GM19324 (cell line): Measurements from ENCODE around the gene MAP3K3.

ENCODE experiments used
- ATAC-seq: cut with Tn5 transposase; IDR thresholded peaks from one replicate; pipeline ENCODE4 v1.9.1; 2021; ENCODE audit warnings: mild to moderate bottlenecking, moderate library complexity; ENCODE audit not compliant: unreplicated experiment, low FRiP score

The MAP3K3 gene

DNA sequence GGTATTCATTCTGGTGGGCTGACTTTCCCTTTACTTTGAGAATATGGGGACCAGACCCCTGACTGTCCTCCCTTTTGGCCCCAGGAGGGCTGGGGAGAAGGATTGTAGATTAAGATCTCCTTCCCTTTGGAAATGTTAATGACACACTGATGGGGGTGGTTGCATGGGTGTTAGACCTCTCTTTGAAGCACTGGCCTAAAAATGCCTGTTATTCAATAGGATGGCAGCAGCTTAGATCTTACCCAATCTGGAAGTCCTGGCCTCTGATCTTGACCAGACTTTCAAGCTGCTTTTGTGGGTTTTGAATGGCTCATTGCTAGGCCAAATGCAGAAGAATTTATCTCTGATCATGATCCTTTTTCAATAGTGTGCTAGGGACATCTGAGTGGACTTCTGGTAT, 25.7 kb downstream of the MAP3K3 start:
- no peak for ATAC-seq

GRCh38 chr17:63649813-63650212, 27.6 kb downstream of the MAP3K3 start:
- ATAC-seq = no peak

DNA sequence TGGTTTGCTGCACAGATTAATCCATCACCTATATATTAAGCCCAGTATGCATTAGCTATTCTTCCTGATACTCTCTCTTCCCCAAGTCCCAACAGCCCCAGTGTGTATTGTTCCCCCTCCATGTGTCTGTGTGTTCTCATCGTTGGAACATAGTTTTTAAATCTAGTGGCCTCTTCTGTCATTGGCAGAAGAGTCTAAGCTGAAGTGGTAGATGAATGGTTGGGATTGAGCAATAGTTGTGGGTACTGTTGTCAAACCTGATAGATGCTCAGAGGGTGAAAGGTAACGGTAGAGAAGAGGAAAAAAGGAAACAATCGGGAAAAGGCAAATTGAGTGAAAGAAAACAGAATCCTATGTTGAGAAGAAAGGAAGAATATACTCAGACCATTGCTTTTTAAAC, 29.9 kb downstream of the MAP3K3 start:
- no peak for ATAC-seq

DNA sequence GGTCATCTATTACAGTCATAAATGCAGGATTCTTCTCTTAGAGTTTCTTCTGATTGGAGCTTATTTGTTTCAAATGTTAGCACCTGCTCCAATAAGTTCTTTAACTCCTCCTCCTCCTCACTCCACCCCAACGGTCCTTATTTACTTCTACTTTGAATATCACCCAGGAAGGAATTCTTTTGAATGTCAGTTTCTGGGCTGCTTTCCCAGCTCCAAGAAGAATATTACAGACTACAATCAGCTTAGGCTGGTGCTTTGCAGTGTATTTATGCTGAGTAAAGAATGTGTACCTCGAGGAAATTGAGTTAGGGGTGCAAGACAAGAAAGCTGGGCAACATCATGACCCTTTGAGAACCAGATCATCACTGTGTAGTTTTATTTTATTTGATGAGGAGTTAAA, 30.8 kb downstream of the MAP3K3 start:
- no peak for ATAC-seq

GRCh38 chr17:63657786-63658185, 35.6 kb downstream of the MAP3K3 start:
- ATAC-seq = no peak

GRCh38 chr17:63658366-63658765, 36.1 kb downstream of the MAP3K3 start:
- no peak for ATAC-seq

GRCh38 chr17:63659850-63660249, 37.6 kb downstream of the MAP3K3 start:
- ATAC-seq = no peak

GRCh38 chr17:63665527-63666214, 43.5 kb downstream of the MAP3K3 start:
- ATAC-seq = no peak

DNA sequence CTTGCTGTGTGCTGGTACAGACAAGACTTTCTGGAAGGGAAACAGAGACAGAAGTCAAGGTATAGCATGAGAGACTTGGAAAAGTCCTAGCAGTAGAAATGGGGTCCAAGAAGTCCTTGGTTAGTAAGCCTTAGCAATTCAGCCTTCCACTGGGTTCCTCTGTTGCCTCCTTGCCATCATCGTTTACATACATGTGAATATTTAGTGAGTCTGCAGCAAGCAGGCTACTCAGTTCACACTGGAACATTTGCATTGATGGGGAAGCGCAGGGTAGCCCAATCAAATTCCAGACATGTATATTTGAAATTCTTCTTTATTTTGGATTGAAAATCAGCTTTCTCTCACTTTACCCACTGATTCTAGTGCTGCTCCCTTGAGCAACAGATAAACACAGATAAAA, 50.6 kb downstream of the MAP3K3 start:
- no peak for ATAC-seq

GRCh38 chr17:63675231-63675606, 53.0 kb downstream of the MAP3K3 start:
- no peak for ATAC-seq

GRCh38 chr17:63675607-63676546, 53.7 kb downstream of the MAP3K3 start:
- no peak for ATAC-seq

DNA sequence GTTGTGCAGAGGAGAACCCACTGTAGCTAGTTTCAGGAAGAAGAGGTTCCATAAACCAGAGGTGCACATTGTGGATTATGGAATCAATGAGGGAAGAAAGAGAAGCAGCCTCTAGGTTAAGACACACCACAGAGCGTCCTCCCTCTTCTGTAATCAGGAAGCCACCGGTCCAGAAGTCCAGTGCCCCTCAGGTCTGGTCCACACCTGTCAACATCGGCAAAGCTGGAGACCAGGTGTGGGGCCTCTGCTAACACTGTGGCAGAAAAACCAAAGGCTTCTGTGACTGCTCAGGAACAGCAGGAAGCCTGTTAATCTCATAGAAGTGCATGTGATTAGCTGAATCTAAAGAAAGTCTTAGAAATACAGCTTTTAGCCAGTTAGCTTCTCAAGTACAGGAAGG, 54.4 kb downstream of the MAP3K3 start:
- no peak for ATAC-seq

- no peak for ATAC-seq
These were observed 57.0 kb downstream of the MAP3K3 start for GRCh38 chr17:63679214-63679613.

GRCh38 chr17:63680700-63681099, 58.5 kb downstream of the MAP3K3 start:
- no peak for ATAC-seq

GRCh38 chr17:63681530-63681929, 59.3 kb downstream of the MAP3K3 start:
- ATAC-seq = no peak

DNA sequence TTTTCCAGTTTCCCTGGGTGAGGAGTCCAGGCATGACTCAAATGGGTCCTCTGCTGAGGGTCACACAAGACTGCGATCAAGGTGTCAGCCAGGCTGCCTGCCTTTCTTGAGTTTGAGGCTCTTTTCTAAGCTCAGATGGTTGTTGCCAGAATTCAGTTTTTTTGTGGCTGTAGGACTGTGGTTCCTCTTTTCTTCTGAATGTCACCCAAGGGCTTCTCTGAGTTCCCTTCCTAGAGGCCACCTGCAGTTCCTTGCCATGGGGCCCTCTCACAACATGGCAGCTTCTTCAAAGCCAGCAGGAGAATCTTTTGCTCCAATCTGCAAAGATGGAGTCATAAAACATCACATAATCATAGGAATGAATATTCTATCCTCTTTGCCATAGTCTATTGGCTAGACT, 60.2 kb downstream of the MAP3K3 start:
- ATAC-seq = no peak

- no peak for ATAC-seq
These were observed 60.8 kb downstream of the MAP3K3 start for GRCh38 chr17:63682981-63683380.

DNA sequence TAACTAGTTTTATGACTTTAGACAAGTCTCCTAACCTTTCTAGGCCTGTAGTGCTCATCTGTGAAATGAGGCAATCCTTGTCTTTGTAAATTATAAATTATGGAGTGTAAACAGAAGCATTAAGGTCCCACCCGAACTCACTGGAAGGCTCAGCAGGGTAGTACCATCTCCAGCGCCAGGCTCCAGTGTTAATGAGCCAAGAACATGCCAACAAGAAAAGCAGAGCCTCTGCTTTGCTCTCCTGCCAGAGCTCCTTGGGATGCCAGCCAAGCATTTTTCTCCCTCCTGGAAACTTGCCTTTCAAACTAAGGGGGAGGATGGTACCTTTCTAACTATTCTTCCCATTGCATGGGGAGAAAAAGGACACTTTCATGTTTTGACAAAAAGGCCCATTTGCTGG, 62.8 kb downstream of the MAP3K3 start:
- no peak for ATAC-seq

GRCh38 chr17:63685578-63685977, 63.4 kb downstream of the MAP3K3 start:
- ATAC-seq = no peak

DNA sequence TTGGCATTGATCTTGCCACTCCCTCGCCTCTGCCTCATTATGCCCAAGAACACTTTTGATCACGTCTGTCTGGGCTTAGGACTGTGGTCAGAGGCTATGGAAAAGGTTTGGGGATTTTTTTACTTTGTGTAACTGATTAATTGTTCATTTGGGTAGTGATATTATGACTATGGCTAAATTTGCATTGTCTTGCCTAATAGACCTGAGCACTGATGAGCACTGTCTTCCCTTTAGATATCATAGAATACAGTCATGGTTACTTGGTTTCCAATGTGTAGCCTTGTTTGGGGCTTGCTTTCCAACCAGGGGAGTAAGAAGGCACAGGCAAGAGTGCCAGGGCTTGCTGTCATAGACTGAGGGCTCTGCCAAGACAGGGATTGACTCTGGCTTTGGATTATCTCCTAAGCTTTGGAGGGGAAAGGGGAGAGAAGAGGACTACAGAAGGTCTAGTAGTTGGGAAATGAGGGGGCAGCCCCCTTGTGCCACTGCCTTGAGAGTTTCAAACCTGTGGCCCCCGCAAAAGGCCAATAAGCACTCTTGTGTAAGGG, 64.0 kb downstream of the MAP3K3 start:
- no peak for ATAC-seq

GRCh38 chr17:63688396-63689020, 66.3 kb downstream of the MAP3K3 start:
- no peak for ATAC-seq
